ENCODE data around the gene S100A3.

Gene S100A3

GRCh38 chr1:153547560-153548551 is 1.2 kb downstream of the S100A3 start:
- DNase-seq (ENCODE audit: low read depth), result no peak

- no peak for DNase-seq (ENCODE audit: low read depth)
Observed at GRCh38 chr1:153546796-153547559, 2.1 kb downstream of the S100A3 start.

GRCh38 chr1:153546371-153546770 is 2.7 kb downstream of the S100A3 start:
- no peak for DNase-seq (ENCODE audit: low read depth)

GRCh38 chr1:153545067-153546055 is 3.7 kb downstream of the S100A3 start, which contains the start of gene S100A4:
Gene S100A4, minus strand, starts transcription at chr1:153545806. Its CDS starts 1,012 bp downstream, at chr1:153544794.
- peak; percentile 83 for DNase-seq (ENCODE audit: low read depth)

- no peak for DNase-seq (ENCODE audit: low read depth)
Observed at GRCh38 chr1:153544453-153545066, 4.5 kb downstream of the S100A3 start.

GRCh38 chr1:153543736-153544135 is 5.3 kb downstream of the S100A3 start:
- DNase-seq (ENCODE audit: low read depth), result no peak

GRCh38 chr1:153542956-153543711 is 5.9 kb downstream of the S100A3 start:
- no peak for DNase-seq (ENCODE audit: low read depth)

GRCh38 chr1:153541641-153542590 is 7.1 kb downstream of the S100A3 start:
- no peak for DNase-seq (ENCODE audit: low read depth)

- DNase-seq (ENCODE audit: low read depth), result no peak
Observed at GRCh38 chr1:153540394-153541361, 8.4 kb downstream of the S100A3 start, which contains the start of gene S100A5. Gene S100A5, minus strand, starts transcription at chr1:153540934. Its CDS starts 743 bp downstream, at chr1:153540191.

- no peak for DNase-seq (ENCODE audit: low read depth)
Observed at GRCh38 chr1:153539395-153540093, 9.5 kb downstream of the S100A3 start.

GRCh38 chr1:153538315-153538821 is 10.7 kb downstream of the S100A3 start:
- DNase-seq (ENCODE audit: low read depth), result no peak

- no peak for DNase-seq (ENCODE audit: low read depth)
Observed at GRCh38 chr1:153537376-153537730, 11.7 kb downstream of the S100A3 start.

- DNase-seq (ENCODE audit: low read depth), result no peak
Observed at GRCh38 chr1:153536671-153537375, 12.2 kb downstream of the S100A3 start.

- DNase-seq (ENCODE audit: low read depth), result peak; percentile 76
Observed at GRCh38 chr1:153536012-153536670, 12.9 kb downstream of the S100A3 start.

GRCh38 chr1:153535242-153536011 is 13.6 kb downstream of the S100A3 start, which contains the start of gene S100A6:
Gene S100A6, minus strand, starts transcription at chr1:153535991. Its CDS starts 652 bp downstream, at chr1:153535339.
- no peak for DNase-seq (ENCODE audit: low read depth)
